Measurements from ENCODE around the gene HNRNPA1L2.

GRCh38 chr13:52644108-52644507, 1.9 kb downstream of the HNRNPA1L2 start:
- TF ChIP-seq YY1 (IDR thresholded peaks at IDR 0.05; ENCODE audit: insufficient read depth, insufficient read length) (no peak), SUZ12 (IDR thresholded peaks at IDR 0.05; ENCODE audit: extremely low read depth, insufficient read depth, insufficient read length) (no peak)

Data from NT2/D1 (cell line).